Adipocyte (in vitro differentiated cells): ENCODE data around the gene OR6J1.
"Not testable (repeated sequence)": the region's sequence is repeated elsewhere in the genome, so short reads cannot be mapped to it uniquely, and the experiment has no call there.

Experiments used
- DNase-seq: peaks from one replicate; pipeline ENCODE4 v3.0.0-alpha.2; 2015; ENCODE audit warnings: low read depth
- H3K27me3 ChIP-seq: replicated peaks from 2 replicates; pipeline ENCODE4 v1.7.0; 2013; ENCODE audit warnings: mild to moderate bottlenecking, low read length, moderate library complexity; ENCODE audit not compliant: control insufficient read depth, insufficient read depth
- H3K36me3 ChIP-seq: 2 replicates; pipeline ENCODE4 v1.7.0; 2013; ENCODE audit warnings: low read length, mild to moderate bottlenecking, moderate library complexity; ENCODE audit not compliant: control insufficient read depth, insufficient read depth, severe bottlenecking
- H3K4me1 ChIP-seq: 2 replicates; pipeline ENCODE4 v1.7.0; 2013; ENCODE audit warnings: mild to moderate bottlenecking, low read length, moderate library complexity; ENCODE audit not compliant: control insufficient read depth, insufficient read depth
- H3K4me3 ChIP-seq: 2 replicates; pipeline ENCODE4 v1.7.0; 2013; ENCODE audit warnings: mild to moderate bottlenecking, low read length, moderate library complexity
- H3K9ac ChIP-seq: 2 replicates; pipeline ENCODE4 v1.7.0; 2013; ENCODE audit warnings: mild to moderate bottlenecking, low read length, moderate library complexity
- H3K9me3 ChIP-seq: 2 replicates; pipeline ENCODE4 v1.7.0; 2013; ENCODE audit warnings: mild to moderate bottlenecking, low read length, moderate library complexity; ENCODE audit not compliant: control insufficient read depth

The OR6J1 gene

GRCh38 chr14:22650960-22651521 lies 6.9 kb upstream of the OR6J1 start:
- H3K9me3 ChIP-seq: no peaks in the 10 kb centered on the region
- no peak overlapping the region for H3K9ac ChIP-seq
- H3K27me3 ChIP-seq: no peaks in the 10 kb centered on the region
- no peaks in the 10 kb centered on the region for H3K36me3 ChIP-seq
- H3K4me1 ChIP-seq: peaks cover 30% of the 10 kb centered on the region
- DNase-seq: no peak
- H3K4me3 ChIP-seq: no peak overlapping the region

DNA sequence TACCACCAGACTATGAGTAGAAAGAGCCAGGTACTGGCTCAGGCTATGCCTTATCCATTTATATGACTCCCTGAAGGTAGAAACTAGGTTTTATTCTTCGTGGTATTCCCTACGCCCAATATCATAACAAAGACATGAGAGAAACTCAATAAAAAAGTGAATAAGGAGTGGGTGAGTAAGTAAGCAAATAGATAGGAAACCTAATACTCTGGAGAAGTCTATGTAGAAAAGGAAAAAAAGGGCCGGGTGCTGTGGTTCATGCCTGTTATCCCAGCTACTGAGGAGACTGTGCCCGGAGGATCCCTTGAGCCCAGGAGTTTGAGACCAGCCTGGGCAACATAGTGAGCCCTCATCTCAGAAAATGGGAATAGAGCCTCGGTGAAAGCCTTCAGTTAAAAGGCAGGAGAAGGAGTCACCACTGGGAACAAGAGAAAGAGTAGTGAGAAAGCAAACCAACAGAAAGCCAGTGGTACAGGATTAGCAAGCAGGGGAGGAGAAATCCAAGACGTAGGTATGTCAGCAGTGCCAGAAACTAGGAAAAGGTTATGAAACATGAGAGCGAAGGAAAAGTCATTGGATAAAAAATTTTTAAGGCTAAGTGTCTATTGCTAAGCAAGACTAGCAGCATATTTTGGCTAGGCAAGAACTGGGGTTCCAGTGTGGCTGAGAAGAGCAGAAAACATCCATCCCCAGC lies 6.0 kb upstream of the OR6J1 start:
- H3K9ac ChIP-seq: no peak overlapping the region
- no peaks in the 10 kb centered on the region for H3K36me3 ChIP-seq
- H3K27me3 ChIP-seq: no peaks in the 10 kb centered on the region
- peaks cover 36% of the 10 kb centered on the region for H3K4me1 ChIP-seq
- no peak for DNase-seq
- no peaks in the 10 kb centered on the region for H3K9me3 ChIP-seq
- H3K4me3 ChIP-seq: no peak overlapping the region

- Histone ChIP-seq H3K27me3 (no peaks in the 10 kb centered on the region), H3K4me3 (peak overlapping the region; percentile 7), H3K9me3 (no peaks in the 10 kb centered on the region), H3K36me3 (no peaks in the 10 kb centered on the region), H3K9ac (peak overlapping the region; percentile 48), H3K4me1 (peaks cover 36% of the 10 kb centered on the region)
- no peak for DNase-seq
These were observed 4.4 kb upstream of the OR6J1 start for GRCh38 chr14:22648506-22648905.

- Histone ChIP-seq H3K4me1 (peaks cover 36% of the 10 kb centered on the region), H3K36me3 (no peaks in the 10 kb centered on the region), H3K27me3 (no peaks in the 10 kb centered on the region), H3K9me3 (no peaks in the 10 kb centered on the region), H3K9ac (peak overlapping the region; percentile 85), H3K4me3 (peak overlapping the region; percentile 60)
- peak; percentile 95 for DNase-seq
These were observed 2.6 kb upstream of the OR6J1 start for GRCh38 chr14:22646570-22647254.

DNA sequence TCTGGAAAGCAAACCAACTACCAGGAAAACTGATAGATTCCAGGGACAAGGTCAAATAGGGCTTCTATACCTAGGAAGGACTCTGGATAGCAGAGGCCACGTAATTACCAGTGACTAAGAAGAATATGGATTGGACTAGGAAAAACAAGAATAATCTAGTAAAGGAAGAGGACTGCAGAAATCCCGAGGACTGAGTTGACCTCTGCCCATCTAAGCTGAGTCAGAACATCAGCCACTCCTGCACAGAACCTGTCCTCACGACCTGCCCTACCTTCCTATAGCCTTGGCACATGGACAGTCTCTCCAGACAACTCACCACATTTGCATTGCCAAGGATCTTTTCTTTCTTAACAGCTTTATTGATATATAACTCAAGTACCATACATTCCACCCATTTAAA lies 2.3 kb downstream of the OR6J1 start:
- Histone ChIP-seq H3K4me3 (no peak overlapping the region), H3K27me3 (no peaks in the 10 kb centered on the region), H3K9ac (no peak overlapping the region), H3K4me1 (peaks cover 15% of the 10 kb centered on the region), H3K9me3 (no peaks in the 10 kb centered on the region), H3K36me3 (no peaks in the 10 kb centered on the region)
- no peak for DNase-seq

DNA sequence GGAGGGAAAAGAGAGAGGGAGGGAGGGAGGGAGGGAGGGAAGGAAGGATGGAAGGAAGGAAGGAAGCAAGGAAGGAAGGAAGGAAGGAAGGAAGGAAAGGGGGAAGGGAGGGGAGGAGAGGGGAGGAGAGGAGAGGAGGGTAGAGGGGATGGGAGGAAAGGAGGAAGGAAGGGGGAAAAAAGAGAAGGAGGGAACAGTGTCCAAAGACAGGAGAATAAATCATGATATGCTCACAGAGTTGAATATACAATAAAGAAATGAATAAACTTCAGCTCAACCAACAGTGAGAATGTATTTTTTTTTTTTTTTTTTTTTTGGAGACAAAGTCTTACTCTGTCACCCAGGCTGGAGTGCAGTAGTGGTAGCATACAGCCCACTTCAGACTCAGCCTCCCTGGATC lies 4.0 kb downstream of the OR6J1 start:
- Histone ChIP-seq H3K4me1 (no peaks in the 10 kb centered on the region), H3K36me3 (no peaks in the 10 kb centered on the region), H3K4me3 (no peak overlapping the region), H3K9me3 (no peaks in the 10 kb centered on the region), H3K9ac (no peak overlapping the region), H3K27me3 (no peaks in the 10 kb centered on the region)
- no peak for DNase-seq

DNA sequence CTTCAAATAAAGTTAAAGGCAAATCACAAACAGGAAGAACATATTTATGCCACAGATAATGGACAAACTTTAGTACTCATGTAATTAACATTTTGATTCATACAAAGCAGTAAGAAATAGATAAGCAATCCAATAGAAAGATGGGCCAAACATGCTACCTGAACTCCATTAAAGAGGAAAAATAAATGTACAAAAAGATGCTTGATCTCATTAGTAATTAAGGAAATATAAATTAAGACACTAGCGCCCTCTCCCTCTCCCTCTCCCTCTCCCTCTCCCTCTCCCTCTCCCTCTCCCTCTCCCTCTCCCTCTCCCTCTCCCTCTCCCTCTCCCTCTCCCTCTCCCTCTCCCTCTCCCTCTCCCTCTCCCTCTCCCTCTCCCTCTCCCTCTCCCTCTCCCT lies 8.2 kb downstream of the OR6J1 start:
- not testable (repeated sequence) for H3K9me3 ChIP-seq, H3K27me3 ChIP-seq, H3K36me3 ChIP-seq, H3K4me1 ChIP-seq, DNase-seq, H3K4me3 ChIP-seq, H3K9ac ChIP-seq

DNA sequence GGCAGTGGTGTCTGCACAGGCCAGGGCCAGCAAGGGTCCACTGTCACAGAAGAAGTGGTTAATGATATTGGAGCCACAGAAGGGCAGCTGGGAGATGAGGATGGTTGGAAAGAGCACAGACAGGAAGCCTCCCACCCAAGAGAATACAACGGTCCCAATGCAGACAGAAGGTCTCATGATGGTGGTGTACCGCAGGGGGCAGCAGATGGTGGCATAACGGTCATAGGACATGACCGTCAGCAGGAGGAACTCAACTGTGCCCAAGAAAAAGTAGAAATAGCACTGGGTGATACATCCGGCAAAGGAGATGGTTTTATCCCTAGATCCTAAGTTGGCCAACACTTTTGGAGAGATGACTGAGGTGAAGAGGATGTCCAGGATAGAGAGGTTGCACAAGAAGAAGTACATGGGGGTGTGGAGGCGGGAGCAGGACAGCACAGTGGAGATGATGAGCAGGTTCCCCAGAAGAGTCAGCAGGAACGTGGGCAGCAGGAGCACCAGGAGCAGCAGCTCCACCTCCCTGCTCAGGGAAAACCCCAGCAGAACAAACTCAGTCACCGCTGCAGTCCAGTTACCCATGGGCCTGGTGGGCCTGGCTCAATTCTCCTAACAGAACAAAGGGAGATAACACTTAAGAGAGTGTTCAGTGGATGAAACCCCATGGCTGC lies 9.8 kb downstream of the OR6J1 start:
- no peaks in the 10 kb centered on the region for H3K9me3 ChIP-seq
- peaks cover 9% of the 10 kb centered on the region for H3K4me1 ChIP-seq
- peaks cover 9% of the 10 kb centered on the region for H3K27me3 ChIP-seq
- DNase-seq: no peak
- H3K36me3 ChIP-seq: no peaks in the 10 kb centered on the region
- no peak overlapping the region for H3K9ac ChIP-seq
- H3K4me3 ChIP-seq: no peak overlapping the region

DNA sequence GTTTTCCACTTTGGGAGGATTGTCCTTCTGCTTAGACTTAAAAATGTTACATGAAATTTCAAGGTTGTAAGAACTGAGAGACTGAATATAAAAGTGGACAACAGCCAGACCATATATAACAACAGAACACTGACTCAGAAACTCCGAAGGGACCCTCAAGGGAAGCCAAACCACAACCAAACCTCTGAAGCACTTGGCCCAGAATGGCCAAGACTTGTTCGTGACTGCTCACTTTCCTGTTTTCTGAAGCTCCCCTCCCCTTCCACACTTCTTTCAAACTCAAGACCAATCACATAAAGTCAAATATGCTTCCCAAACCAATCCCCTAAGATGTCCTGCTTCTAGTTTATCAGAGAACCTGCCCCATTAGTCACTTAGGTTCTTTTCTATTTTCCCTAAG lies 13.7 kb downstream of the OR6J1 start:
- peak overlapping the region; percentile 38 for H3K4me3 ChIP-seq
- DNase-seq: no peak
- peaks cover 9% of the 10 kb centered on the region for H3K27me3 ChIP-seq
- no peaks in the 10 kb centered on the region for H3K9me3 ChIP-seq
- H3K36me3 ChIP-seq: no peaks in the 10 kb centered on the region
- H3K9ac ChIP-seq: no peak overlapping the region
- H3K4me1 ChIP-seq: peaks cover 21% of the 10 kb centered on the region

- Histone ChIP-seq H3K9me3 (no peaks in the 10 kb centered on the region), H3K4me3 (peak overlapping the region; percentile 38), H3K4me1 (peaks cover 21% of the 10 kb centered on the region), H3K9ac (no peak overlapping the region), H3K36me3 (no peaks in the 10 kb centered on the region), H3K27me3 (peaks cover 9% of the 10 kb centered on the region)
- DNase-seq: no peak
These were observed 14.1 kb downstream of the OR6J1 start for GRCh38 chr14:22630066-22630465.

- H3K9ac ChIP-seq: no peak overlapping the region
- H3K4me3 ChIP-seq: no peak overlapping the region
- no peak for DNase-seq
- H3K27me3 ChIP-seq: peaks cover 9% of the 10 kb centered on the region
- peaks cover 21% of the 10 kb centered on the region for H3K4me1 ChIP-seq
- no peaks in the 10 kb centered on the region for H3K9me3 ChIP-seq
- no peaks in the 10 kb centered on the region for H3K36me3 ChIP-seq
These were observed 14.8 kb downstream of the OR6J1 start for GRCh38 chr14:22629361-22629760.
